ENCODE data around the gene HOXB4. TPM values are rescaled to one million over a fixed set of nuclear protein-coding genes. Genes with fewer than 3 reads are reported as not detected.

Gene HOXB4
- total and polyA plus RNA-seq, 2 of the 4 experiments (the other 2 are of a cell fraction): 2.0 to 8.5 TPM

DNA sequence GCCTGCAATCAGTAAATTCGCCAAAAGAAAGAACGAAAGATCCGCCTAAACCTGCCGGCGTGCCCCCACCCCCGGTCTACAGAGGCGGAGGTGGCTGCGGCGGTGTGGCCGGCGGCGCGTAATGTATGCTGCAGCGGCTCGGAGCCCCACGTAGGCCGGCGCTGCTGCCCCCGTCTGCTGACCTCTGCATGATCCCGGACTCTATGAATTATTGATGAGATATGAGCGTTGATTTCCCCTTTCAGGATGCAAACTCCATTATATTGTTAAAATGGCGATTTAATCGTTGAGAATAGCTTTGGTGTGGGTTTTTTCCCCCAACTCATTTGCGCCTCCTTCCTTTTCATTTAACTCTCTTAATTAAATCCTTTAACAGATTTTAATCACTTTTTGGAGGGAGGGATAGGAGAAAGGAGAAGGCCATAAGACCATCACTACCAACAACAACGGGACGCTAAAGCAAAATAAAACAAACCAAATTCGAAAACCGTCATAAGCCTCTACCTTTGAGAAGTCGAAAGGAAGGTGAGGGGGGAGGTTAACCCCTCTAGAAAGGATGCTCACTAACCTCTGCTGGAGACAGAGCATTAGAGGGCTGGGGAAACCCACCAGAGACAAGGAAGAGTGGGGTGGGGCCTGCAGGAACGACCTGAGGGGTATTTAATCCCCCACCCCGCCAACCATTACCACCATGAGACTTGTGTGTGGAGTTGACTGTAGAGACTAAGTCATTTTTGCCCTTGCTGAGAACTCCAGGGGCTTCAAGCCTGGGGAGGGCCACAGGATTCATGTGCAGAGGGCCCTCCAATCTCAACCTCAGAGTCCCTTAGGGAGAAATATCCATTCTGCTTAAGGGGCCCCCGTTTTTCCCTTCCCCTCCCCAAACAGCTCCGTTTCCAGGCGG, 8.5 kb upstream of the HOXB4 start (continued):
- TF ChIP-seq, protein P1, sequence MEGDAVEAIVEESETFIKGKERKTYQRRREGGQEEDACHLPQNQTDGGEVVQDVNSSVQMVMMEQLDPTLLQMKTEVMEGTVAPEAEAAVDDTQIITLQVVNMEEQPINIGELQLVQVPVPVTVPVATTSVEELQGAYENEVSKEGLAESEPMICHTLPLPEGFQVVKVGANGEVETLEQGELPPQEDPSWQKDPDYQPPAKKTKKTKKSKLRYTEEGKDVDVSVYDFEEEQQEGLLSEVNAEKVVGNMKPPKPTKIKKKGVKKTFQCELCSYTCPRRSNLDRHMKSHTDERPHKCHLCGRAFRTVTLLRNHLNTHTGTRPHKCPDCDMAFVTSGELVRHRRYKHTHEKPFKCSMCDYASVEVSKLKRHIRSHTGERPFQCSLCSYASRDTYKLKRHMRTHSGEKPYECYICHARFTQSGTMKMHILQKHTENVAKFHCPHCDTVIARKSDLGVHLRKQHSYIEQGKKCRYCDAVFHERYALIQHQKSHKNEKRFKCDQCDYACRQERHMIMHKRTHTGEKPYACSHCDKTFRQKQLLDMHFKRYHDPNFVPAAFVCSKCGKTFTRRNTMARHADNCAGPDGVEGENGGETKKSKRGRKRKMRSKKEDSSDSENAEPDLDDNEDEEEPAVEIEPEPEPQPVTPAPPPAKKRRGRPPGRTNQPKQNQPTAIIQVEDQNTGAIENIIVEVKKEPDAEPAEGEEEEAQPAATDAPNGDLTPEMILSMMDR (conservative IDR thresholded peaks at IDR 0.05; ENCODE audit: low read depth, low read length): no peak
